SK-N-SH treated with all-trans-retinoic acid at 6 μM for 48 hours (cell line): ENCODE measurements around the gene PRMT7.

Source experiments
- GLIS3 ChIP-seq: fragments of 250-450 bp; sonication (Bioruptor Pico); IDR thresholded peaks from 2 replicates; pipeline ENCODE4 v1.5.0; 2020; ENCODE audit warnings: mild to moderate bottlenecking, moderate library complexity
- ZC3H10 ChIP-seq: fragments of 250-450 bp; sonication (Bioruptor Pico); IDR thresholded peaks from 2 replicates; pipeline ENCODE4 v1.5.1; 2021; ENCODE audit warnings: mild to moderate bottlenecking, moderate library complexity
- ZFP30 ChIP-seq: fragments of 450-650 bp; formaldehyde crosslinking; IDR thresholded peaks from 2 replicates; pipeline ENCODE4 v1.5.0; 2022; ENCODE audit warnings: mild to moderate bottlenecking, moderate library complexity

- TF ChIP-seq GLIS3 (CRISPR knock-in tag) (no peak), ZC3H10 (CRISPR knock-in tag) (no peak), ZFP30 (CRISPR knock-in tag) (no peak)
These were observed 90.2 kb downstream of the PRMT7 start for GRCh38 chr16:68400924-68401460.
